HG02571 (cell line): ENCODE results near the gene MAP2K5.

Source experiments
- ATAC-seq: cut with Tn5 transposase; IDR thresholded peaks from one replicate; pipeline ENCODE4 v1.9.1; 2021; ENCODE audit warnings: mild to moderate bottlenecking, moderate library complexity; ENCODE audit not compliant: unreplicated experiment

Gene MAP2K5

GRCh38 chr15:67852418-67852817, 309.9 kb downstream of the MAP2K5 start:
- ATAC-seq, result no peak

GRCh38 chr15:67853454-67853853, 311.0 kb downstream of the MAP2K5 start:
- no peak for ATAC-seq

DNA sequence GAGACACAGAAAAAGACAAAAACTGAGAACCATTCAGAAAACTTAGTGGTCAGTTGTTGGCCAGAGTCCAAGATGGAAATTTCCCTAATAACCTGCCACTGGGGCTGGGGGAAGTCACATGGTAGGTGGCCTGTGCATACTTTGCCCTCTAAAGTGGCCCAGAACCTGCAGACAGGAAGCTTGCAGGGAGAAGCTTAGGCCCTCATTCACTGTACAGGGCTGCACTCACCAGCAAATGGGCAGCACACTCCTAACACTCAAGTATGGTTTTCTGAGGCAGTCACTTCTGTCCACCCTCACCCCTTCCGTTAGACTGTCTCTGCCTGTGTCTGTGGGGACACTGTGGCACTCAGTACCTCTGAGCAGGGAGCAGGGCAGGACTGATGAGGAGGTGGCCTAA, 311.9 kb downstream of the MAP2K5 start:
- no peak for ATAC-seq

- ATAC-seq, result no peak
Measured at GRCh38 chr15:67855842-67856241, 313.3 kb downstream of the MAP2K5 start.
